Retinal pigment epithelial cell (primary cell): ENCODE results near the gene LRRC36.
A peak's percentile ranks its signal among the peaks of the same experiment; 100 is the strongest.

Experiments
- DNase-seq: peaks from one replicate; pipeline ENCODE4 v3.0.0-alpha.2; 2010; ENCODE audit warnings: low read depth
- H3K4me3 ChIP-seq: 2 replicates; pipeline ENCODE4 v1.5.1; 2011; ENCODE audit warnings: mild to moderate bottlenecking, low read length, control low read depth, moderate library complexity
- TF ChIP-seq, protein P1 (sequence below): conservative IDR thresholded peaks from 2 replicates; pipeline ENCODE4 v1.5.1; 2011; ENCODE audit warnings: low read depth, low read length, control low read depth, inconsistent platforms

The LRRC36 gene

DNA sequence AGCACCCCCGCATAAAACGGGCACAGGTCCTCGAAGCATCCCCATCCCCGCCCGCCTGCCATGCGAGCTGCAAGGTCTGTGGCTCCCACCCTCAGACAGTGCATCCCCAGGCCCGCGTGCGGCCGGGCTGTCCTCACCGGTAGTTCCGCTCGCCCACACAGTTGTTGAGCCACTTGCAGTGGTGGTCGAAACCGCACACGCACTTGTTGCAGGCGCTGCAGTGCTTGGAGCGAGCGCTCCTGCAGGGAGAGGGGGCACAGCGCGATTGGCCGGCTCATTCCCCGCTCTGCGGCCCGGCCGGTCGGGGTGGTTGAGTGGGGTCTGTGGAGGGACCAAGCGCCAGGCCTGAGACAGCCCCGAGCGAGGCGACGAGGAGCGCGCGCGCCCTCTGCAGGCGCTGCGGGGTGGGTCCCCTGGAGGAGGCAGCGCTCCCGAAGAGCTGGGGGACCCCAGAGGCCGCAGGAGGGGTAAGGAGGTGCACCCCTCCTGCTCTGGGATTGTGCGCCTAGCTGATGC, 72.7 kb downstream of the LRRC36 start:
- no peak for DNase-seq
- TF ChIP-seq, protein P1, sequence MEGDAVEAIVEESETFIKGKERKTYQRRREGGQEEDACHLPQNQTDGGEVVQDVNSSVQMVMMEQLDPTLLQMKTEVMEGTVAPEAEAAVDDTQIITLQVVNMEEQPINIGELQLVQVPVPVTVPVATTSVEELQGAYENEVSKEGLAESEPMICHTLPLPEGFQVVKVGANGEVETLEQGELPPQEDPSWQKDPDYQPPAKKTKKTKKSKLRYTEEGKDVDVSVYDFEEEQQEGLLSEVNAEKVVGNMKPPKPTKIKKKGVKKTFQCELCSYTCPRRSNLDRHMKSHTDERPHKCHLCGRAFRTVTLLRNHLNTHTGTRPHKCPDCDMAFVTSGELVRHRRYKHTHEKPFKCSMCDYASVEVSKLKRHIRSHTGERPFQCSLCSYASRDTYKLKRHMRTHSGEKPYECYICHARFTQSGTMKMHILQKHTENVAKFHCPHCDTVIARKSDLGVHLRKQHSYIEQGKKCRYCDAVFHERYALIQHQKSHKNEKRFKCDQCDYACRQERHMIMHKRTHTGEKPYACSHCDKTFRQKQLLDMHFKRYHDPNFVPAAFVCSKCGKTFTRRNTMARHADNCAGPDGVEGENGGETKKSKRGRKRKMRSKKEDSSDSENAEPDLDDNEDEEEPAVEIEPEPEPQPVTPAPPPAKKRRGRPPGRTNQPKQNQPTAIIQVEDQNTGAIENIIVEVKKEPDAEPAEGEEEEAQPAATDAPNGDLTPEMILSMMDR, result peak; percentile 79
- no peak overlapping the region for H3K4me3 ChIP-seq

DNA sequence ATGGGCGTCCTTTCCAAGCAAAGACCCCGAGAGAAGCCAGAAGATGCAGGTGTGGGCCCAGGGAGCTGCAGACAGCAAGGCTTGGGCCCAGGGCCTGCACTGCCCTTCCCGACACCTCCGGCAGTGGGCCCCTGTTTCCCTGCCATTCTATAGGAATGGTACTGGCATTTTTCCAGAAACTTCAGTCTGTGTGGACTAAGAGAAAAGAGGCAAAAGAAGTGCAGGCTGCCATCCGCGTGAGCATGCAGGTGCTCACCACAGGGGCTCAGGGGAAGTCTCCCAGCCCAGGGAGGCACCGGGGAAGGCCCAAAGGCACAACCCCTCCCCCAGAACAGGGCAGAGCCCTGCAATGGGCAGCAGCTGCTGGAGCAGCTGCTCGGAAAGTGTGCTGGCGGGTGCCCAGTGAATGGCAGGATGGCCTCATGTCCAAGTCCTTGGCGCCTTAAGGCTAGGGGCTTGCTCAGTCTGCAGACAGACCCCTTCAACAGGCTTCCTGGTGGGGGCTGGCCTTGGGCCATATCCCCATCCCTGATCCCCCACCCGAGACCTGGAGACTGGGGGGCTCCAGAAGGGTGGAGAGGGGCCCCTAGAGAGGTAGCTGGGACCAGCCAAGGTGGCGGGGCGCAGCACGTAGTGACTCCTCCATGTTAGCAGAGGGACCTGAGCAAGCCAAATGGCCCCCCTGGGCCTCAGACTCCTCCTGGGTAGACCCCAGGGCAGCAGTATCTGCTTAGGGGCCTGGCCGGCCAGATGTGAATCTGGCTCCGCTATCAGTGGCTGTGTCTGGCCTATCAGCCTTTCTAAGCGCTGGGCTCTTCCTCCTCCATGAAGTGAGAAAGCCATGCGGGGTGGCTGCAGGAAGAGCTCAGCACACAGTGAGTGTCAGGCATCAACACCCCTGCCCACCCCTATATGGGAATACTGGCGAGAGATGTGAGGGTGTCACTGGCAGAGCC, 73.4 kb downstream of the LRRC36 start:
- no peak overlapping the region for H3K4me3 ChIP-seq
- TF ChIP-seq, protein P1, result no peak
- DNase-seq, result no peak

DNA sequence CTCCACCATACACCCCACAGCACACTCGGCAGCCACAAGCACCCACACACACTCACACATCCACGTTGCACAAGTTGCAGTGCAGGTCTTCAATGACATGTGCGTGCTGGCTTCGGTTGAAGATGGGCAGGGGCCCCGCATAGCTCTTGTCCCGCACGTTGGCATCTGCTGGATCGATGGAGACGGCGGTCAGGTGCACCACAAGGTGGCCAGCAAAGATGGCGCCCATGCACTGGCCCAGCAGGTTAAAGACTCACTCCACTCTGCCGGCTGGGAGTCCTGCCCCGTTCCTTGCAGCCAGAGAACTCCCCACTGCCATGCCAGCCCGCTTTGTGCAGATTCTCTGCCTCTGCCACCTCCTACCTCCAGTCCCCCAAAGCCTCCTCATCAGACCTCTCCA, 74.3 kb downstream of the LRRC36 start:
- no peak overlapping the region for H3K4me3 ChIP-seq
- no peak for DNase-seq
- TF ChIP-seq, protein P1, result no peak

DNA sequence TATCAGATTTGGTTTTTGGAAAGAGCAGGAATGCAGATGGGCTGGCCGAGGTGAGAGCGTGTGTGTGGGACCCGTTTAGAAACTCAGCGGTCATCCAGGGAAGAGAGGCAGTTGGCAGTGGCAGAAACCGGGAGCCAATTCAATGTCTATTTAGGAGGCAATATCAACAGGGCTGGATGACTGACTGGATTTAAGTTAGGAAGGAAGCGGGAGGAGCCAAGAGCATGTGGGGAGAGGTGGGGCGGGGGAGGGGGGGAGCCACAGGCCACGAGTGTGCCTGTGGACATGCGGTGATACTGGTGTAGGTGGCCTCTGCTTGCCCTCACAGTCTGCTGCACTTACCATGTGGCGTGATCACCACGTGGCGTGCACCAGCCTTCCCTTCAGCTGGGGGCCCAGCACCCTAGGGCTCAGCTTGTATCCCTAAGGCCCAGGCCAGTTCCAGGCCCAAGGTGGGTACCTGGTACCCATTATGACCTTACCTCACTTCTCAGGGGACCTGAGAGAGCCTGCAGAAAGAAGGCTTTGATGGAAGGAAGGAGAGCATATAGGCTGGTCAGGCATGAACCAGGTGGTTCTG, 77.5 kb downstream of the LRRC36 start:
- H3K4me3 ChIP-seq, result no peak overlapping the region
- no peak for DNase-seq
- TF ChIP-seq, protein P1, result no peak

DNA sequence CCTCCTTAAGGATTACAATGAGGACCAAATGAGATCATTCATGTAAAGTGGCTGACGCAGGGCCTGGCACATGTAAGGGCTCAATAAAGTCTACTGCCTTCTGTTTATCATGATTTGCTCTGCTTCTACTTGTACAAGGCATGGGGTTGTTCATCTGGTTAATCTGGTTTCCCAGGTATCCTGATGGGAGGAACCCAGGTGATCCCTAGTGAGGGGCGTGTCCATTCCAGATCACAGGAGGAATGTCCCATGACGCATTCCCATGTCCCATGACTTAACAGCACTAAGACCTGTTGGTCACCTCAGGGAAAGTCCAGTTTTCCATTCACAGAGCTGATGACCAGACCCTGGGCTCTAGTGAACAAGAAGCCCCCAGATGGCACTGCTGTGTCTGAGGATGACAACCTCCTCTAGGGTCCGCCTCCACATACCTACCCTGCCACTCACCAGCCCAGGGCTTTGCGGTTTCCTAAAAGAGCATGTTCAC, 78.2 kb downstream of the LRRC36 start:
- DNase-seq, result no peak
- TF ChIP-seq, protein P1, result no peak
- H3K4me3 ChIP-seq, result no peak overlapping the region

DNA sequence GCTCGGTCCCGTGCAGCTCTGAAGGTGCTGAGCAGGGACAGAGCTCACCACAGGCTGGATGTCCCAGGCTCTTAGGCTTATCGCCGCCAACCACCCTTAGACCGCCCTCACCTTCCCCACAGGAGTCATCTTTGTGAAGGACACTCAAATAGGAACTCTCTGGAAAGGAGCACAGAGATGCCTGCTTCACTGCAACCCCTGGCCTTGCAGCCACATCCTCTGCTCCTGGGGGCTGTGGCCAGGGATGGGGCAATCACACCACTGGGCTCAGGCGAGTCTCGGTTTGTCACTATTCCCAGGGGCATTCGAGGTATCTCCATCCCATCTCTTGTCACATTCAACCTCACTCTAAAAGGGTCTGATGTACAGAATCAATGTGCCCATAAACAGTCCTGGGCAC, 78.7 kb downstream of the LRRC36 start:
- no peak for DNase-seq
- H3K4me3 ChIP-seq, result no peak overlapping the region
- TF ChIP-seq, protein P1, result no peak
